KMS-11 (cell line): ENCODE data around the gene MAPK8IP1.

ENCODE experiments used
- H2AFZ ChIP-seq: fragments of 200-600 bp; sonication (generic); 2 replicates; pipeline ENCODE4 v1.6.1; 2016; ENCODE audit warnings: antibody characterized with exemption, mixed run types, low read depth
- H3K27ac ChIP-seq: fragments of 200-600 bp; sonication (generic); 2 replicates; pipeline ENCODE4 v1.6.1; 2016; ENCODE audit warnings: mild to moderate bottlenecking, mixed run types
- H3K27me3 ChIP-seq: fragments of 200-600 bp; sonication (generic); 2 replicates; pipeline ENCODE4 v1.6.1; 2017; ENCODE audit warnings: mild to moderate bottlenecking, low read depth, mixed run types, moderate library complexity; ENCODE audit not compliant: insufficient read depth
- H3K36me3 ChIP-seq: fragments of 200-600 bp; sonication (generic); 2 replicates; pipeline ENCODE4 v1.6.1; 2017; ENCODE audit warnings: mild to moderate bottlenecking, mixed run types; ENCODE audit not compliant: insufficient read depth
- H3K4me1 ChIP-seq: fragments of 200-600 bp; sonication (generic); 2 replicates; pipeline ENCODE4 v1.6.1; 2016; ENCODE audit warnings: mild to moderate bottlenecking, low read depth, mixed run types; ENCODE audit not compliant: poor library complexity, severe bottlenecking
- H3K4me2 ChIP-seq: fragments of 200-600 bp; sonication (generic); 2 replicates; pipeline ENCODE4 v1.7.0; 2016; ENCODE audit warnings: mild to moderate bottlenecking, mixed run types
- H3K4me3 ChIP-seq: fragments of 200-600 bp; sonication (generic); IDR thresholded peaks from 2 replicates; pipeline ENCODE4 v1.6.1; 2017; ENCODE audit warnings: low read depth, low read length, mixed read lengths; ENCODE audit not compliant: insufficient read depth
- H3K79me2 ChIP-seq: fragments of 200-600 bp; sonication (generic); 2 replicates; pipeline ENCODE4 v1.6.1; 2016; ENCODE audit warnings: low read depth, mixed run types; ENCODE audit not compliant: insufficient read depth
- H3K9ac ChIP-seq: fragments of 200-600 bp; sonication (generic); 2 replicates; pipeline ENCODE4 v1.6.1; 2016; ENCODE audit warnings: mild to moderate bottlenecking, mixed run types
- H4K20me1 ChIP-seq: fragments of 200-600 bp; sonication (generic); 2 replicates; pipeline ENCODE4 v1.6.1; 2016; ENCODE audit warnings: mild to moderate bottlenecking, mixed run types; ENCODE audit not compliant: insufficient read depth
- CTCF ChIP-seq: fragments of 200-600 bp; sonication (generic); conservative IDR thresholded peaks from 2 replicates; pipeline ENCODE4 v1.6.1; 2017; ENCODE audit warnings: low read depth, mild to moderate bottlenecking, antibody characterized with exemption, low read length, moderate library complexity, mixed read lengths

The MAPK8IP1 gene

GRCh38 chr11:45921561-45922424 lies 36.3 kb downstream of the MAPK8IP1 start:
- TF ChIP-seq CTCF, result no peak
- H3K9ac ChIP-seq, result no peak overlapping the region
- peak overlapping the region; percentile 39 for H3K4me2 ChIP-seq

GRCh38 chr11:45922425-45923082 lies 37.1 kb downstream of the MAPK8IP1 start, which contains the start of gene LARGE2:
Gene LARGE2 (plus strand): TSS chr11:45922656. CDS start chr11:45922883, 227 bp downstream.
- Histone ChIP-seq H3K4me3 (no peak within 1 kb of the TSS), H3K79me2 (no peaks in the 10 kb centered on the region), H4K20me1 (no peaks in the 10 kb centered on the region), H3K4me2 (peak within 1 kb of the TSS; percentile 39), H3K4me1 (peaks cover 6% of the 10 kb centered on the region), H3K36me3 (no peaks in the 10 kb centered on the region), H2AFZ (peak within 1 kb of the TSS; percentile 73), H3K27me3 (0 out of 2 replicates have a peak, but pooled peaks cover 5% of the 10 kb centered on the region), H3K9ac (no peak within 1 kb of the TSS), H3K27ac (no peak within 1 kb of the TSS)
- TF ChIP-seq CTCF, result no peak

More at GRCh38 chr11:45921561-45922424, 36.3 kb downstream of the MAPK8IP1 start:
- Histone ChIP-seq H3K79me2 (peaks cover 5% of the 10 kb centered on the region), H3K27me3 (0 out of 2 replicates have a peak, but pooled peaks cover 5% of the 10 kb centered on the region), H3K27ac (no peak overlapping the region), H3K4me1 (peaks cover 8% of the 10 kb centered on the region), H3K36me3 (no peaks in the 10 kb centered on the region), H3K4me3 (no peak overlapping the region), H4K20me1 (no peaks in the 10 kb centered on the region), H2AFZ (peak overlapping the region; percentile 73)

GRCh38 chr11:45924036-45924915 lies 38.8 kb downstream of the MAPK8IP1 start:
- no peak overlapping the region for H2AFZ ChIP-seq
- H3K79me2 ChIP-seq, result no peaks in the 10 kb centered on the region
- H4K20me1 ChIP-seq, result no peaks in the 10 kb centered on the region
- H3K9ac ChIP-seq, result no peak overlapping the region
- H3K36me3 ChIP-seq, result no peaks in the 10 kb centered on the region
- peaks cover 2% of the 10 kb centered on the region for H3K4me1 ChIP-seq
- H3K4me2 ChIP-seq, result no peak overlapping the region
- 0 out of 2 replicates have a peak, but pooled peaks cover 5% of the 10 kb centered on the region for H3K27me3 ChIP-seq
- no peak for TF ChIP-seq CTCF
- H3K27ac ChIP-seq, result no peak overlapping the region
- no peak overlapping the region for H3K4me3 ChIP-seq

GRCh38 chr11:45924927-45925326 lies 39.5 kb downstream of the MAPK8IP1 start:
- Histone ChIP-seq H3K9ac (no peak overlapping the region), H3K27me3 (0 out of 2 replicates have a peak, but pooled peaks cover 5% of the 10 kb centered on the region), H3K79me2 (no peaks in the 10 kb centered on the region), H3K36me3 (no peaks in the 10 kb centered on the region), H2AFZ (no peak overlapping the region), H3K4me2 (no peak overlapping the region), H4K20me1 (no peaks in the 10 kb centered on the region), H3K4me1 (peaks cover 8% of the 10 kb centered on the region), H3K4me3 (no peak overlapping the region), H3K27ac (no peak overlapping the region)
- no peak for TF ChIP-seq CTCF
